ENCODE results near the gene TAF1A.

Gene TAF1A

DNA sequence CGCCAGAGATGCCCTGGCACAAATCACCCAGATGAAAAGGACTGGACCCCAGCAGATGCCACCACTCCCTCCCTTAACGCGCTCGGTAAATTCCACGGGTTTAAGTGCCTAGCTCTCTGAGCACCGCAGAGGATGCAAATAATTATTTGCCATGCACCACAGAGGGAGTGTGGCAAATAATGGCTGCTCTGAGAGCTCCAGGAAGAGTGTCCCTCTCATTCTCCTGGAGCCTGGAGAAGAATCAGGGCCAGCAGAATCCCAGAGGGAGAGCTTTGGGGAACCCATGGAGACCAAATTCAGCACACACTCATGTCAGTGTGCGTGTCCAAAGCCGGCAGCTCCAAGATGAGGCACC, 42.5 kb downstream of the TAF1A start:
- TF ChIP-seq SUZ12 (IDR thresholded peaks at IDR 0.05) (no peak), SP1 (IDR thresholded peaks at IDR 0.05) (no peak)
- ChIA-PET CTCF (no interaction called here), POLR2A (interaction anchor here (1.3 to 1.8 kb wide), 3 partner anchors 15 to 70 kb away, joined by 3 to 15 read pairs (median 5); partner anchors contain the start of gene TAF1A)
- DNase-seq (ENCODE audit: extremely low spot score) = no peak

GRCh38 chr1:222546548-222547259, 43.0 kb downstream of the TAF1A start:
- POLR2A ChIA-PET = interaction anchor here (1.3 to 1.8 kb wide), 3 partner anchors 16 to 70 kb away, joined by 3 to 15 read pairs (median 5); partner anchors contain the start of gene TAF1A
- peak; percentile 42 for DNase-seq (ENCODE audit: extremely low spot score)
- CTCF ChIA-PET = no interaction called here
- TF ChIP-seq SUZ12 (IDR thresholded peaks at IDR 0.05) = no peak
- no peak for TF ChIP-seq HDGF (IDR thresholded peaks at IDR 0.05; ENCODE audit: borderline replicate concordance)
- no peak for TF ChIP-seq FOXA1 (IDR thresholded peaks at IDR 0.05)
- no peak for TF ChIP-seq CTBP1 (IDR thresholded peaks at IDR 0.05; ENCODE audit: borderline replicate concordance)
- TF ChIP-seq L3MBTL2 (conservative IDR thresholded peaks at IDR 0.05) = no peak
- no peak for TF ChIP-seq FOXM1 (IDR thresholded peaks at IDR 0.05; ENCODE audit: borderline replicate concordance)
- no peak for TF ChIP-seq SP1 (IDR thresholded peaks at IDR 0.05)

DNA sequence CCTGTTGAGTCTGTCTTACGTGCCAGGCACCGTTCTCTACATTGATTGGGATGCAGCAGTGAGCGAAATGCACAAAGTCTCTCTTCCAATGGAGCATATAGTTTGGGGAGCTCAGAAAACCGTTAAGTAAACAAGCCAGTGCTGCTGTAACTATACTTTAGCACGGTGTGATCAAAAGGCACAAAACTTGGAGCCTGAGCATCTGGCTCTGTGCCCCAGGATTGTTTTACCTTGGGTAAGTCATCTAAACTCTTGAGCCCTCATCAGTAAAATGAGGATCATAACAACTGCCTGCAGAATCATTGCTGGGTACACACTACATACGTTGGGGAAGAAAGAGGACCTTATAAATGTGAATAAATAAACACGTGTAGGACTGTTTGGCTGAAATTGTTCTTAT, 43.6 kb downstream of the TAF1A start:
- 0 out of 2 replicates have a peak, but pooled peaks have one; percentile 26 for TF ChIP-seq L3MBTL2 (conservative IDR thresholded peaks at IDR 0.05)
- TF ChIP-seq NFRKB (IDR thresholded peaks at IDR 0.05) = no peak
- POLR2A ChIA-PET = interaction anchor here (1.3 to 1.8 kb wide), 3 partner anchors 16 to 71 kb away, joined by 3 to 15 read pairs (median 5); partner anchors contain the start of gene TAF1A
- CTCF ChIA-PET = no interaction called here
- DNase-seq (ENCODE audit: extremely low spot score) = no peak

DNA sequence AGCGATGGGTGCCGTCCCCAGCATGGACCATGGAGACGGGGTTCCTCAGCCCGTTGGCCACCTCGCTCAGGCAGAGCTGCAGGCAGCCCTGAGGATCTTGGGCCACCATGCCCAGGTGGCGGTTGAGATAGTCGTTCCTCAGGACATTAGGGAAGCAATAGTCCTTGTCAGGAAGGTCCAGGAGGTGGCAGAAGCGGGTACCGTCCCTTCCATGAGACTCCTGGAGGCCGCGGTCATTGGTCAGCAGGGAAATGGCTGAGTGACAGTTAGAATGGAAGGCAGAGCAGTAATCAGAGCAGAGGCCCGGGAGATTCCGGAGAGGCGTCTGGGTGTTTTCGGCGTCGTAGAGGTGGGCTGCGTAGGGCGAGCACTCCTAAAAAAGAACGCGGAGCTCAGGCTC, 45.9 kb downstream of the TAF1A start:
- POLR2A ChIA-PET = no interaction called here
- CTCF ChIA-PET = no interaction called here
- TF ChIP-seq SUZ12 (IDR thresholded peaks at IDR 0.05) = no peak
- TF ChIP-seq, protein P1, sequence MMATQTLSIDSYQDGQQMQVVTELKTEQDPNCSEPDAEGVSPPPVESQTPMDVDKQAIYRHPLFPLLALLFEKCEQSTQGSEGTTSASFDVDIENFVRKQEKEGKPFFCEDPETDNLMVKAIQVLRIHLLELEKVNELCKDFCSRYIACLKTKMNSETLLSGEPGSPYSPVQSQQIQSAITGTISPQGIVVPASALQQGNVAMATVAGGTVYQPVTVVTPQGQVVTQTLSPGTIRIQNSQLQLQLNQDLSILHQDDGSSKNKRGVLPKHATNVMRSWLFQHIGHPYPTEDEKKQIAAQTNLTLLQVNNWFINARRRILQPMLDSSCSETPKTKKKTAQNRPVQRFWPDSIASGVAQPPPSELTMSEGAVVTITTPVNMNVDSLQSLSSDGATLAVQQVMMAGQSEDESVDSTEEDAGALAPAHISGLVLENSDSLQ (IDR thresholded peaks at IDR 0.05) = no peak
- no peak for TF ChIP-seq CTBP1 (IDR thresholded peaks at IDR 0.05; ENCODE audit: borderline replicate concordance)
- TF ChIP-seq L3MBTL2 (conservative IDR thresholded peaks at IDR 0.05) = no peak
- no peak for TF ChIP-seq FOXK2 (IDR thresholded peaks at IDR 0.05)
- no peak for TF ChIP-seq ZNF384 (IDR thresholded peaks at IDR 0.05)
- no peak for TF ChIP-seq FOXA1 (IDR thresholded peaks at IDR 0.05)
- TF ChIP-seq HDGF (IDR thresholded peaks at IDR 0.05; ENCODE audit: borderline replicate concordance) = no peak
- no peak for TF ChIP-seq SP1 (IDR thresholded peaks at IDR 0.05)
- TF ChIP-seq NFRKB (IDR thresholded peaks at IDR 0.05) = no peak
- TF ChIP-seq BHLHE40 (IDR thresholded peaks at IDR 0.05; ENCODE audit: borderline replicate concordance) = no peak
- no peak for DNase-seq (ENCODE audit: extremely low spot score)

- ChIA-PET CTCF (no interaction called here), POLR2A (no interaction called here)
- DNase-seq (ENCODE audit: extremely low spot score) = no peak
- TF ChIP-seq FOXA1 (IDR thresholded peaks at IDR 0.05) = no peak
- TF ChIP-seq TARDBP (IDR thresholded peaks at IDR 0.05) = no peak
- no peak for TF ChIP-seq FOXK2 (IDR thresholded peaks at IDR 0.05)
- no peak for TF ChIP-seq FOXM1 (IDR thresholded peaks at IDR 0.05; ENCODE audit: borderline replicate concordance)
- TF ChIP-seq, protein P1 (IDR thresholded peaks at IDR 0.05) = no peak
- no peak for TF ChIP-seq LEF1 (IDR thresholded peaks at IDR 0.05; ENCODE audit: borderline replicate concordance)
- no peak for TF ChIP-seq NFRKB (IDR thresholded peaks at IDR 0.05)
- TF ChIP-seq ZNF384 (IDR thresholded peaks at IDR 0.05) = no peak
- no peak for TF ChIP-seq L3MBTL2 (conservative IDR thresholded peaks at IDR 0.05)
- no peak for TF ChIP-seq HDGF (IDR thresholded peaks at IDR 0.05; ENCODE audit: borderline replicate concordance)
- TF ChIP-seq CTBP1 (IDR thresholded peaks at IDR 0.05; ENCODE audit: borderline replicate concordance) = no peak
- TF ChIP-seq ARNT (IDR thresholded peaks at IDR 0.05) = no peak
- TF ChIP-seq SUZ12 (IDR thresholded peaks at IDR 0.05) = no peak
- TF ChIP-seq BHLHE40 (IDR thresholded peaks at IDR 0.05; ENCODE audit: borderline replicate concordance) = no peak
- TF ChIP-seq ELF4 (IDR thresholded peaks at IDR 0.05) = no peak
- no peak for TF ChIP-seq SP1 (IDR thresholded peaks at IDR 0.05)
Observed at GRCh38 chr1:222540598-222540995, 49.1 kb downstream of the TAF1A start.

DNA sequence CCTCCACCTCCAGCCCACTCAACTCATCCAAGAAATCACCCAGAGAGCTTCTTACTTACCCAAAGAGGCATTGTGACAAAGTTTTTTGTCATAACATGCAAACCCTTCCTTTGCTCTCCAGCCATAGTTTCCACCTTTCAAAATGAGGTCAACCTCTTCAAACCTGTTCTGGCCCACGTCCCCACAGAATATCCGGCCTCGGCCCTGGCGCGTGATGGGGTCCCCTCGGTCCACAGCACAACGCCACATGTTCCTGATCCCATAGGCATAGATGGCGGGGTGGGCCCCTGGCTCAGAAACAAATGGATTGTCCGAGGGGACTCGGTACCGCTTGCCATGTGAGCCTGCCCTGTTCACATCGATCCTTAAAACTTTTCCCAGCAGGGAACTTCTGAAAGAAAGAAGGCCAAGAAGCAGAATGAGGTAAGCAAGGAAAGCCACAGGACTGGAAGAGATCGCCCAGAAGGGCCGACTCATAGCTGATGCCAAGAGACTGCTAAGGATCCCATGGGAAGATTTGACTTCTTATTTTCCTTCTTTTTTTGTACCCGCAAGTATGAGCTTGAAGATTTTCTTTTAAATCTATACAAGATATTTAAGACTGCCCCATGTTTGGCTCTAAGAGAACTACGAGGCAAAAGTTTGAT, 49.7 kb downstream of the TAF1A start:
- TF ChIP-seq, protein P1 (IDR thresholded peaks at IDR 0.05) = no peak
- TF ChIP-seq FOXK2 (IDR thresholded peaks at IDR 0.05) = no peak
- TF ChIP-seq NFRKB (IDR thresholded peaks at IDR 0.05) = no peak
- no peak for TF ChIP-seq FOXA1 (IDR thresholded peaks at IDR 0.05)
- no peak for TF ChIP-seq LEF1 (IDR thresholded peaks at IDR 0.05; ENCODE audit: borderline replicate concordance)
- no peak for TF ChIP-seq L3MBTL2 (conservative IDR thresholded peaks at IDR 0.05)
- no peak for TF ChIP-seq ELF4 (IDR thresholded peaks at IDR 0.05)
- TF ChIP-seq BHLHE40 (IDR thresholded peaks at IDR 0.05; ENCODE audit: borderline replicate concordance) = no peak
- no peak for TF ChIP-seq SUZ12 (IDR thresholded peaks at IDR 0.05)
- TF ChIP-seq HDGF (IDR thresholded peaks at IDR 0.05; ENCODE audit: borderline replicate concordance) = no peak
- no peak for TF ChIP-seq FOXM1 (IDR thresholded peaks at IDR 0.05; ENCODE audit: borderline replicate concordance)
- TF ChIP-seq ZNF384 (IDR thresholded peaks at IDR 0.05) = no peak
- ChIA-PET CTCF (no interaction called here), POLR2A (no interaction called here)
- no peak for DNase-seq (ENCODE audit: extremely low spot score)

Measured in HEK293T (cell line).